GM18951 (cell line): ENCODE results near the gene SOX6.
"Not testable (repeated sequence)": the region's sequence is repeated elsewhere in the genome, so short reads cannot be mapped to it uniquely, and the experiment has no call there.

Source experiments
- POLR2A ChIP-seq: IDR thresholded peaks from 4 replicates; pipeline ENCODE4 v1.6.1; 2011; ENCODE audit warnings: mild to moderate bottlenecking; ENCODE audit not compliant: insufficient read length, insufficient read depth; ENCODE audit errors: extremely low read depth
- in situ Hi-C: fragments of 300-500 bp; cut with MboI; formaldehyde crosslinking; loops from one replicate; pipeline ENCODE4 v1.12.0; 2022; ENCODE audit warnings: low sequenced_read_pairs, mixed read lengths, inconsistent platforms; ENCODE audit not compliant: unreplicated experiment

The SOX6 gene

GRCh38 chr11:16382186-16382585 lies 25.8 kb upstream of the SOX6 start:
- in situ Hi-C loops = no loop called here
- TF ChIP-seq POLR2A = no peak

- no peak for TF ChIP-seq POLR2A
- in situ Hi-C loops = no loop called here
These were observed 24.7 kb upstream of the SOX6 start for GRCh38 chr11:16380941-16381568.

GRCh38 chr11:16378906-16379305 lies 22.6 kb upstream of the SOX6 start:
- no peak for TF ChIP-seq POLR2A
- in situ Hi-C loops = no loop called here

GRCh38 chr11:16377746-16378145 lies 21.4 kb upstream of the SOX6 start:
- no peak for TF ChIP-seq POLR2A
- in situ Hi-C loops = no loop called here

GRCh38 chr11:16375664-16376063 lies 19.3 kb upstream of the SOX6 start:
- in situ Hi-C loops = not testable (repeated sequence)

GRCh38 chr11:16373768-16374167 lies 17.4 kb upstream of the SOX6 start:
- no peak for TF ChIP-seq POLR2A
- in situ Hi-C loops = no loop called here

GRCh38 chr11:16372355-16372754 lies 16.0 kb upstream of the SOX6 start:
- in situ Hi-C loops = no loop called here
- no peak for TF ChIP-seq POLR2A

- no peak for TF ChIP-seq POLR2A
- in situ Hi-C loops = no loop called here
These were observed 10.9 kb upstream of the SOX6 start for GRCh38 chr11:16367252-16367651.

- TF ChIP-seq POLR2A = no peak
- in situ Hi-C loops = no loop called here
These were observed 9.4 kb upstream of the SOX6 start for GRCh38 chr11:16365581-16366228.

GRCh38 chr11:16364254-16364653 lies 7.9 kb upstream of the SOX6 start:
- no peak for TF ChIP-seq POLR2A
- in situ Hi-C loops = no loop called here

GRCh38 chr11:16363706-16364105 lies 7.4 kb upstream of the SOX6 start:
- no peak for TF ChIP-seq POLR2A
- in situ Hi-C loops = no loop called here

GRCh38 chr11:16361108-16361865 lies 4.9 kb upstream of the SOX6 start:
- no peak for TF ChIP-seq POLR2A
- in situ Hi-C loops = no loop called here

GRCh38 chr11:16359369-16359768 lies 3.0 kb upstream of the SOX6 start:
- in situ Hi-C loops = no loop called here
- no peak for TF ChIP-seq POLR2A

- no peak for TF ChIP-seq POLR2A
- in situ Hi-C loops = no loop called here
These were observed 2.4 kb upstream of the SOX6 start for GRCh38 chr11:16358726-16359125.
